Fibroblast of skin of left biceps (primary cell): ENCODE results near the gene RPTN.

ENCODE experiments used
- DNase-seq, 2 experiments: peaks; one replicate each; pipeline ENCODE4 v3.0.0-alpha.2; 2013; ENCODE audit warnings: low read depth in 2 of 2

Gene RPTN

DNA sequence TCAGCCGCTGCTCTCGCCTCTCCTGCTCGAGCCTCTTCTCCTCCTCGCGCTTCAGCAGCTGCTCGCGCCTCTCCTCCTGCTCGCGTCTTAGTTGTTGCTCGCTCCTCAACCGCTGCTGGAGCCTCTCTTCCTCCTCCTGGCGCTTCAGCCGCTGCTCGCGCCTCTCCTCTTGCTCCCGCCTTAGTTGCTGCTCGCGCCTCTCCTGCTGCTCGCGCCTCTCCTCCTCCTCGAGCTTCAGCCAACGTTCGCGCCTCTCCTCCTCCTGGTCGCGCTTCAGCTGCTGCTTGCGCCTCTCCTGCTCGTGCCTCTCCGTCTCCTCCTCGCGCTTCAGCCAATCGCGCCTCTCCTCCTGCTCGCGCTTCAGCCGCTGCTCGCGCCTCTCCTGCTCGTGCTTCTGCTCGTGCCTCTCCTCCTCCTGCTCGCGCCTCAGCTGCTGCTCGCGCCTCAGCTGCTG, 47.5 kb downstream of the RPTN start:
- peak in 1 of 2 experiments; percentile 6 for DNase-seq

DNA sequence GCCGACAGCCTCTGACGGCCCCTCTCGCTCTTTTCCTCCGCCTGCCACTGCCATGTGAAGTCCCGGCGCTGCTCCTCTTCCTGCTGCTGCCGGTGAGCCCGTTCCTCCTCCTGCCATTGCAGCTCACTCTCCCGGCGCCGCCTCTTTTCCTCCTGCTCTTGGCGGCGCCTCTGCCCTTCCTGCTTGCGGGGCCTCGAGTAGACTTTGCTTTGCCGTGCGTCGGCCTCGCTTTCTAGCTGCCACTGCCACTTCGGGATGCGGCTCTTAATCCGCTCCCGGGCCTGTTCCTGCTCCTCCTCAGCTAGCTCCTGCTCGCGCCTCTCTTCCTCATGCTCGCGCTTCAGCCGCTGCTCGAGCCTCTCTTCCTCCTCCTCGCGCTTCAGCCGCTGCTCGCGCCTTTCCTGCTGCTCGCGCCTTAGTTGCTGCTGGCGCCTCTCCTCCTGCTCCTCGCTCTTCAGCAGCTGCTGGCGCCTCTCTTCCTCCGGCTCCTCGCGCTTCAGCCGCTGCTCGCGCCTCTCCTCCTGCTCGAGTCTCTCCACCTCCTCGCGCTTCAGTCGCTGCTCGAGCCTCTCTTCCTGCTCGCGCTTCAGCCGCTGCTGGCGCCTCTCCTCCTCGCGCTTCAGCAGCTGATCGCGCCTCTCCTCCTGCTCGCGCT, 48.0 kb downstream of the RPTN start:
- peak in 1 of 2 experiments; percentile 6 for DNase-seq

DNA sequence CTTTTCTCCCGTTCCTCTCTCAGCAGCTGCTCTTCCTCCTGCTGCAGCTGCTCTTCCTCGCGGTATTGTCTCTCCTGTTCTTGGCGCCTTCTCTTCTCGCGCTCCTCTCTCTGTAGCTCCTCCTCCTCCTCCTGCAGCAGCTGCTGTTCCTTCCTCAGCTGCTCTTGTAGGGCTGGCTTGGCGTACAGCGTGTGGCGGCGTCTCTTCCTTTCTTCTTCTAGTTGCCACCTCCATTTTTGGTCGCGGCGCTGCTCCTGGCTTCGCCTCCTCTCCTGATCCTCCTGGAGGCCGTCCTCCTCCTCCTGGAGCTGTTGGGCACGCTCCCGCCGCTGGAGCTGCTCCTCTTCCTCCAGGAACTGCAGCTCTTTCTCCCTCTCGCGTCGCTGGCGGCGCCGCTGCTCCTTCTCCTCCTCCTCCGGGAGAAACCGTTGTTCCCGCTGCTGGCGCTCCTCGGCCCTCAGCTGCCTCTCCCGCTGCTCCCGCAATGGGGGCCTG, 48.6 kb downstream of the RPTN start:
- peak in 1 of 2 experiments; percentile 8 for DNase-seq

DNA sequence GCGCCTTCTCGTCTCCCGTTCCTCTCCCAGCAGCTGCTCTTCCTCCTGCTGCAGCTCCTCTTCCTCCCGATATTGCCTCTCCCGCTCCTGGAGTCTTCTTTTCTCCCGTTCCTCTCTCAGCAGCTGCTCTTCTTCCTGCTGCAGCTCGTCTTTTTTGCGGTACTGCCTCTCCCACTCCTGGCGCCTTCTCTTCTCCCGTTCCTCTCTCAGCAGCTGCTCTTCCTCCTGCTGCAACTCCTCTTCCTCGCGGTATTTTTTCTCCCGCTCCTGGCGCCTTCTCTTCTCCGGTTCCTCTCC, 49.1 kb downstream of the RPTN start:
- no peak for DNase-seq

DNA sequence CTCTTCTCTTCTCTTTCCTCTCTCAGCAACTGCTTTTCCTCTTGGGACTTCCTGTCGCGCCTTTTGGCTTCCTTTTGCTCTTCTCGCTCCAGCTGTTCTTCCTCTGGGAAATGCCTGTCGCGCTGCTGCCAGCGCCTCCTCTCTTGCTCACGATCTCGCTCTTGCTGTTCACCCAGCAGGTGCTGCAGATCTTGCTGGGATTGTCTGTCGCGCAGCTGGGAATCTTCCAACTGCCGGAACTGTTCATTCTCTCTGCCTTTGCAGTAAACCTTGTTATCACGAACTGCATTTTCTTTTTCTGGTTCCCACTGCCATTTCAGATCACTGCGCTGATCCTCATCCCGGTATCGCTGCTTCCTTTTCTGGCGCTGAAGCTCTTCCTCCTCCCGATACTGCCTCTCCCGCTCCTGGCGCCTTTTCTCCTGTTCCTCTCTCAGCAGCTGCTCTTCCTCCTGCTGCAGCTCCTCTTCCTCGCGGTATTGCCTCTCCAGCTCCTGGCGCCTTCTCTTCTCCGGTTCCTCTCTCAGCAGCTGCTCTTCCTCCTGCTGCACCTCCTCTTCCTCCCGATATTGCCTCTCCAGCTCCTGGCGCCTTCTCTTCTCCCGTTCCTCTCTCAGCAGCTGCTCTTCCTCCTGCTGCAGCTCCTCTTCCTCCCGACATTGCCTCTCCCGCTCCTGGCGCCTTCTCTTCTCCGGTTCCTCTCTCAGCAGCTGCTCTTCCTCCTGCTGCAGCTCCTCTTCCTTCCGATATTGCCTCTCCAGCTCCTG, 49.6 kb downstream of the RPTN start:
- no peak for DNase-seq

DNA sequence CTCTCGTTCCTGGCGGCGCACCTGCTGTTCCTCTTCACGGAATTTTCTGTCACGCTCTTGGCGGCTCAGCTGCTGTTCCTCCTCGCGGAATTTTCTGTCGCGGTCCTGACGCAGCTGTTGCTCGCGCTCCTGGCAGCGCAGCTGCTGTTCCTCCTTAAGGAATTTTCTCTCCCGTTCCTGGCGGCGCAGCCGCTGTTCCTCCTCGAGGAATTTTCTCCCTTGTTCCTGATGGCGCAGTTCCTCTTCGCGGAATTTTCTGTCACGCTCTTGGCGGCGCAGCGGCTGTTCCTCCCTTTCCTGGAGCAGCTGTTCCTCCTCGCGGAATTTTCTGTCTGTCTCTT, 50.2 kb downstream of the RPTN start:
- DNase-seq = no peak

DNA sequence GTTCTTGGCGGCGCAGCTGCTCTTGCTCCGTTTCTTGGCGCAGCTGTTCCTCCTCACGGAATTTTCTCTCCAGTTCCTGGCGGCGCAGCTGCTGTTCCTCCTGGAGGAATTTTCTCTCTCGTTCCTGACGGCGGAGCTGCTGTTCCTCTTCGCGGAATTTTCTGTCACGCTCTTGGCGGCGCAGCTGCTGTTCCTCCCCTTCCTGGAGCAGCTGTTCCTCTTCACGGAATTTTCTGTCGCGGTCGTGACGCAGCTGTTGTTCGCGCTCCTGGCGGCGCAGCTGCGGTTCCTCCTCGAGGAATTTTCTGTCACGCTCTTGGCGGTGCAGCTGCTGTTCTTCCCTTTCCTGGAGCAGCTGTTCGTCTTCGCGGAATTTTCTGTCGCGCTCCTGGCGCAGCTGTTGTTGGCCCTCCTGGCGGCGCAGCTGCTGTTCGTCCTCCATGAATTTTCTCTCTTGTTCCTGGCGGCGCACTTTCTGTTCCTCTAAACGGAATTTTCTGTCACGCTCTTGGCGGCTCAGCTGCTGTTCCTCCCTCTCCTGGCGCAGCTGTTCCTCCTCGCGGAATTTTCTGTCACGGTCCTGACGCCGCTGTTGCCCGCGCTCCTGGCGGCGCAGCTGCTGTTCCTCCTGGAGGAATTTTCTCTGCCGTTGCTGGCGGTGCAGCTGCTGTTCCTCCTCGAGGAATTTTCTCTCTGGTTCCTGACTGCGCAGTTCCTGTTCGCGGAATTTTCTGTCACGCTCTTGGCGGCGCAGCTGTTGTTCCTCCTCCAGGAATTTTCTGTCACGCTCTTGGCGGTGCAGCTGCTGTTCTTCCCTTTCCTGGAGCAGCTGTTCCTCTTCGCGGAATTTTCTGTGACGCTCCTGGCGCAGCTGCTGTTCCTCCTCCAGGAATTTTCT, 50.8 kb downstream of the RPTN start:
- peak in 1 of 2 experiments; percentile 9 for DNase-seq

DNA sequence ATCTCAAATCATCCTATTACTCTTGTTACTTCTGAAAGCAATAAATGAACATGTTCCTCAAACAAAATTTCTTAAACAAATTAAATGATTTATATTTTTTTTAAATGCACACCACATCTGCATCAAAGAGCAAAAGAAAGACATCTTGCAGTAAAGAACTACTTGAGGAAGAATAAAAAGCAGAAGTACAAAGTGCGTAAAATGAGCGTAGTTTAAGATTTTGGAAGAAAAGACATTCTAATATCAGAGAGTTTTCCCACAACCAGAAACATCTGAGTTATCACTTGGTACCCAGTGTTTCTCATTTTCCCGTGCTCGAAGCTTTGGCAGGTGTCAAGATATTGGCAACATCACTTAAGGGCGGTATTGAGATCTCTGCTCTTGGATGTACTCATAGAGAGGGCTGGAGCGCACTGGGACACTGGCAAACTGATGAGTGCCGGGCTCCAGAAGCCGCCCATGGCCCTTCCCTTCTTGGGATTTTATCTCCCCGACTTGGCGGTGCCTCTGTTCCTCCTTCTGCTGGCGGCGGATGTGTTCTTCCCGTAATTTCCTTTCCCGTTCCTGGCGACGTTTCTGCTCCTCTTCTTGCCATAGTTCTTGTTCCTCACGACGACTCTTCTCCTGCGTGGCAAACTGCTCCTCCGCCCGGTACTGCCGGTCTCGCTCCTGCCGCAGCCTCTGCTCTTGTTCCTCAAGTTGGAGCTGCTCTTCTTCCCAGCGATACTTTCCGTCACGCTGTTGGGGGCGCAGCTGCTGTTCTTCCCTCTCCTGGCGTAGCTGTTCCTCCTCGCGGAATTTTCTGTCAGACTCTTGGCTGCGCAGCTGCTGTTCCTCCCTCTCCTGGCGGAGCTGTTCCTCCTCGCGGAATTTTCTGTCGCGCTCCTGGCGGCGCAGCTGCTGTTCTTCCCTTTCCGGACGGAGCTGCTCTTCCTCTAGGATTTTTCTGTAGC, 51.7 kb downstream of the RPTN start:
- DNase-seq = no peak

DNA sequence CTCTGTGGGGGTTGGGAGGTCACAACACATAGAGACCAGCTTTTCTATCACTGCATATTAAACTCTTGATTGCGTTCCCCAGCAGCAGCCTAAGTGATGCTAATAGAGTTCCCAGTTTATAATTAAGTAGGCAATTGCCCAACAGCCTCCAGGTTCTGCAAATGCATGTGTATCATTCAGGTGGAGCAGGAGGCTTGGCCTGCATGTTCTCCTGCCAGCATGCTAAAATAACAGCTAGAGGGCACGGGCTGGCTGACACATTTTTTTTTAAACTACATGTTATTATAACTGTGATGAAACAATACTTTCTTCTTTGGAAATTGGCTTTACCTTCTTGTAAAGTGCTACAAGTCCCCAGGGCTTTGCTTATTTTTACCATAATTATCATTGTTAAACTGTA, 54.2 kb downstream of the RPTN start:
- no peak for DNase-seq
